Measurements from ENCODE around the gene TANC1. TPM values are rescaled to one million over a fixed set of nuclear protein-coding genes. Genes with fewer than 3 reads are reported as not detected.
A peak's percentile ranks its signal among the peaks of the same experiment; 100 is the strongest.

The TANC1 gene
- total and polyA plus RNA-seq, 12 donors = 17.8 to 90.5 (median 70.0) TPM

DNA sequence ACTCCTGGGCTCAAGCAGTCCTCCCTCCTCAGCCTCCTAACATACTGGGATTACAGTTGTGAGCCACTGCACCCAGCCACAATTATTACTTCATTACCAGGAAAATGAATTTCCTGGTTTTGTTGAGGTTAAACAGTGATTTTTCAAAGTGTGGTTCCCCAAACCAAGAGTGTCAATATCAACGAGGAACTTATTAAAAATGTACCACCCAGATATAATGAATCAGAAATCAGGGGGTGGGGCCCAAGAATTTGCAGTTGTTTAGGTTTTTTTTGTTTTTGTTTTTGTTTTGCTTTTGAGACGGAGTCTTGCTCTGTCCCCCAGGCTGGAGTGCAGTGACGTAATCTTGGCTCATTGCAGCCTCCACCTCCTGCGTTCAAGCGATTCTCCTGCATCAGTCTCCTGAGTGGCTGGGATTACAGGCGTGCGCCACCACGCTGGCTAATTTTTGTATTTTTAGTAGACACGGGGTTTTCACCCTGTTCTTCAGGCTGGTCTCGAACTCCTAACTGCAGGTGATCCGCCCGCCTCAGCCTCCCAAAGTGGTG lies 224.0 kb downstream of the TANC1 start:
- Histone ChIP-seq H3K9me3 (no peaks in the 10 kb centered on the region), H3K27ac (no peak overlapping the region), H3K4me3 (no peak overlapping the region), H3K4me1 (peaks cover 0 to 61% (median 24%) of the 10 kb centered on the region in 9 donors), H3K36me3 (peaks cover 0 to 81% (median 7%) of the 10 kb centered on the region in 9 donors), H3K27me3 (no peaks in the 10 kb centered on the region)
- ATAC-seq (no peak), DNase-seq (no peak)
- TF ChIP-seq, protein P1, sequence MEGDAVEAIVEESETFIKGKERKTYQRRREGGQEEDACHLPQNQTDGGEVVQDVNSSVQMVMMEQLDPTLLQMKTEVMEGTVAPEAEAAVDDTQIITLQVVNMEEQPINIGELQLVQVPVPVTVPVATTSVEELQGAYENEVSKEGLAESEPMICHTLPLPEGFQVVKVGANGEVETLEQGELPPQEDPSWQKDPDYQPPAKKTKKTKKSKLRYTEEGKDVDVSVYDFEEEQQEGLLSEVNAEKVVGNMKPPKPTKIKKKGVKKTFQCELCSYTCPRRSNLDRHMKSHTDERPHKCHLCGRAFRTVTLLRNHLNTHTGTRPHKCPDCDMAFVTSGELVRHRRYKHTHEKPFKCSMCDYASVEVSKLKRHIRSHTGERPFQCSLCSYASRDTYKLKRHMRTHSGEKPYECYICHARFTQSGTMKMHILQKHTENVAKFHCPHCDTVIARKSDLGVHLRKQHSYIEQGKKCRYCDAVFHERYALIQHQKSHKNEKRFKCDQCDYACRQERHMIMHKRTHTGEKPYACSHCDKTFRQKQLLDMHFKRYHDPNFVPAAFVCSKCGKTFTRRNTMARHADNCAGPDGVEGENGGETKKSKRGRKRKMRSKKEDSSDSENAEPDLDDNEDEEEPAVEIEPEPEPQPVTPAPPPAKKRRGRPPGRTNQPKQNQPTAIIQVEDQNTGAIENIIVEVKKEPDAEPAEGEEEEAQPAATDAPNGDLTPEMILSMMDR (IDR thresholded peaks at IDR 0.05) = no peak
- intact Hi-C loops (cut with DNase I) = no loop called here
- WGBS, 2 donors = 95% methylated on average over 12 of the region's 12 CpGs

GRCh38 chr2:159193791-159194190 lies 225.4 kb downstream of the TANC1 start:
- peaks cover 0 to 52% (median 20%) of the 10 kb centered on the region in 9 donors for H3K4me1 ChIP-seq
- ATAC-seq (no peak), DNase-seq (no peak)
- no peaks in the 10 kb centered on the region for H3K9me3 ChIP-seq
- TF ChIP-seq, protein P1 (IDR thresholded peaks at IDR 0.05) = no peak
- H3K4me3 ChIP-seq = no peak overlapping the region
- H3K27me3 ChIP-seq = no peaks in the 10 kb centered on the region
- H3K36me3 ChIP-seq = peaks cover 0 to 83% (median 9%) of the 10 kb centered on the region in 9 donors
- WGBS, 2 donors = 82 to 84% methylated on average over 4 of the region's 4 CpGs
- intact Hi-C loops (cut with DNase I) = no loop called here
- H3K27ac ChIP-seq = peak overlapping the region in 5 of 10 donors; percentile 35 to 72 (median 60)

DNA sequence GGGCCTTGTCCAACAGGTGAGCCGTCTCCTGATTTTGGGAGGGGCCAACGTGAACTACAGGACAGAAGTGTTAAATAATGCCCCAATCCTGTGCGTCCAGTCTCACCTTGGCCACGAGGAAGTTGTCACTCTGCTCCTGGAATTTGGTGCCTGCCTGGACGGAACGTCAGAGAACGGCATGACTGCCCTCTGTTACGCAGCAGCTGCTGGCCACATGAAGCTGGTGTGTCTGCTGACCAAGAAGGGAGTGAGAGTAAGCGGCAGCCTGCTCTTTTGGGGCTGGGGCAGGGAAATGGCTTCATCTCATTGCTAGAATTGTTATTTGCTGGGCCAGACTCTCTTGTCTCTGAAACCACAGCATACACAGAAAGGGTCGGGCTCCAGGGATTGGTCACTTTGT lies 225.8 kb downstream of the TANC1 start:
- ATAC-seq = peak in 4 of 8 donors; percentile 18 to 59 (median 31)
- 85 to 91% methylated on average over 10 of the region's 10 CpGs for WGBS, 2 donors
- H3K36me3 ChIP-seq = peaks cover 0 to 83% (median 9%) of the 10 kb centered on the region in 9 donors
- H3K4me1 ChIP-seq = peaks cover 0 to 50% (median 20%) of the 10 kb centered on the region in 9 donors
- no peak for DNase-seq
- TF ChIP-seq, protein P1 (IDR thresholded peaks at IDR 0.05) = no peak
- no peak overlapping the region for H3K4me3 ChIP-seq
- peak overlapping the region in 6 of 10 donors; percentile 14 to 72 (median 57) for H3K27ac ChIP-seq
- no peaks in the 10 kb centered on the region for H3K27me3 ChIP-seq
- intact Hi-C loops (cut with DNase I) = no loop called here
- H3K9me3 ChIP-seq = no peaks in the 10 kb centered on the region

- peak; percentile 44 to 95 (median 83) for ATAC-seq
- TF ChIP-seq, protein P1 (IDR thresholded peaks at IDR 0.05) = no peak
- intact Hi-C loops (cut with DNase I) = loop anchor here in 1 of 10 donors (5.0 kb wide), 1 partner anchor 63 kb away; no protein-coding TSS in a partner anchor
- H3K27me3 ChIP-seq = no peaks in the 10 kb centered on the region
- no peaks in the 10 kb centered on the region for H3K9me3 ChIP-seq
- peaks cover 0 to 86% (median 9%) of the 10 kb centered on the region in 9 donors for H3K36me3 ChIP-seq
- 64 to 76% methylated on average over 6 of the region's 6 CpGs for WGBS, 2 donors
- peaks cover 0 to 61% (median 33%) of the 10 kb centered on the region in 9 donors for H3K4me1 ChIP-seq
- DNase-seq = peak; percentile 53 to 69
- peak overlapping the region in 9 of 10 donors; percentile 3 to 72 (median 56) for H3K27ac ChIP-seq
- H3K4me3 ChIP-seq = no peak overlapping the region
These were observed 227.3 kb downstream of the TANC1 start for GRCh38 chr2:159195697-159196096.
